Bronchial epithelial cell (primary cell): ENCODE results near the gene SPAG8. TPM values are rescaled to one million over a fixed set of nuclear protein-coding genes. Genes with fewer than 3 reads are reported as not detected.

Experiments
- DNase-seq: peaks from one replicate; pipeline ENCODE4 v3.0.0-alpha.2; 2010; ENCODE audit warnings: low read depth
- FAIRE-seq: peaks from 2 replicates; lab custom pipeline; 2011; peaks lifted over from hg19 to GRCh38; lab: Jason Lieb, UNC
- H3K27me3 ChIP-seq: 2 replicates; pipeline ENCODE4 v1.5.1; 2011; ENCODE audit warnings: low read length; ENCODE audit not compliant: control insufficient read depth, insufficient read depth
- H3K36me3 ChIP-seq: 2 replicates; pipeline ENCODE4 v1.5.1; 2011; ENCODE audit warnings: low read length; ENCODE audit not compliant: control insufficient read depth, insufficient read depth
- H3K4me3 ChIP-seq: 2 replicates; pipeline ENCODE4 v1.5.1; 2011; ENCODE audit warnings: mild to moderate bottlenecking, low read depth, low read length, control low read depth
- CTCF ChIP-seq: IDR thresholded peaks from 2 replicates; pipeline ENCODE4 v1.5.1; 2011; ENCODE audit warnings: mild to moderate bottlenecking, moderate library complexity, low read length, control low read depth, inconsistent platforms; ENCODE audit not compliant: insufficient read depth, severe bottlenecking
- total RNA-seq: library from RNA; depleted of rRNA; stranded (reverse); fragments of >200 nt; gene quantifications from 2 replicates; pipeline ENCODE4 v1.2.1, GENCODE V29; 2014

The SPAG8 gene
- total RNA-seq, 1 donor from 2014 or later: 0.26 TPM

- DNase-seq: no peak
- H3K27me3 ChIP-seq: no peaks in the 10 kb centered on the region
- no peak for TF ChIP-seq CTCF
- H3K36me3 ChIP-seq: no peaks in the 10 kb centered on the region
- no peak overlapping the region for H3K4me3 ChIP-seq
- no peak for FAIRE-seq
These were observed 4.6 kb upstream of the SPAG8 start for GRCh38 chr9:35816708-35817107.

- FAIRE-seq (no peak), DNase-seq (peak; percentile 97)
- TF ChIP-seq CTCF: no peak
- no peaks in the 10 kb centered on the region for H3K36me3 ChIP-seq
- H3K27me3 ChIP-seq: no peaks in the 10 kb centered on the region
- H3K4me3 ChIP-seq: peak within 1 kb of the TSS; percentile 61
These were observed 2.9 kb upstream of the SPAG8 start, which contains the start of gene HINT2 for GRCh38 chr9:35814841-35815543. TSS of gene HINT2 (minus strand) at chr9:35815042. CDS start at chr9:35814979, 63 bp downstream.

GRCh38 chr9:35814106-35814840, 2.2 kb upstream of the SPAG8 start:
- FAIRE-seq (peak; percentile 40), DNase-seq (peak; percentile 34)
- Histone ChIP-seq H3K27me3 (no peaks in the 10 kb centered on the region), H3K36me3 (no peaks in the 10 kb centered on the region), H3K4me3 (peak overlapping the region; percentile 61)
- TF ChIP-seq CTCF: peak; percentile 48

- peak; percentile 56 for TF ChIP-seq CTCF
- DNase-seq (peak; percentile 46), FAIRE-seq (peak; percentile 32)
- H3K36me3 ChIP-seq: no peaks in the 10 kb centered on the region
- H3K27me3 ChIP-seq: no peaks in the 10 kb centered on the region
- no peak overlapping the region for H3K4me3 ChIP-seq
These were observed 1.5 kb upstream of the SPAG8 start for GRCh38 chr9:35813434-35814105.

GRCh38 chr9:35811381-35812024, 559 bp downstream of the SPAG8 start:
- no peaks in the 10 kb centered on the region for H3K27me3 ChIP-seq
- DNase-seq (no peak), FAIRE-seq (no peak)
- TF ChIP-seq CTCF: no peak
- peak overlapping the region; percentile 37 for H3K4me3 ChIP-seq
- no peaks in the 10 kb centered on the region for H3K36me3 ChIP-seq
